ENCODE measurements around the gene IFRD1. TPM values are rescaled to one million over a fixed set of nuclear protein-coding genes. Genes with fewer than 3 reads are reported as not detected.

The IFRD1 gene
- total and polyA plus RNA-seq, 7 donors: 22.8 to 63.7 (median 45.7) TPM

DNA sequence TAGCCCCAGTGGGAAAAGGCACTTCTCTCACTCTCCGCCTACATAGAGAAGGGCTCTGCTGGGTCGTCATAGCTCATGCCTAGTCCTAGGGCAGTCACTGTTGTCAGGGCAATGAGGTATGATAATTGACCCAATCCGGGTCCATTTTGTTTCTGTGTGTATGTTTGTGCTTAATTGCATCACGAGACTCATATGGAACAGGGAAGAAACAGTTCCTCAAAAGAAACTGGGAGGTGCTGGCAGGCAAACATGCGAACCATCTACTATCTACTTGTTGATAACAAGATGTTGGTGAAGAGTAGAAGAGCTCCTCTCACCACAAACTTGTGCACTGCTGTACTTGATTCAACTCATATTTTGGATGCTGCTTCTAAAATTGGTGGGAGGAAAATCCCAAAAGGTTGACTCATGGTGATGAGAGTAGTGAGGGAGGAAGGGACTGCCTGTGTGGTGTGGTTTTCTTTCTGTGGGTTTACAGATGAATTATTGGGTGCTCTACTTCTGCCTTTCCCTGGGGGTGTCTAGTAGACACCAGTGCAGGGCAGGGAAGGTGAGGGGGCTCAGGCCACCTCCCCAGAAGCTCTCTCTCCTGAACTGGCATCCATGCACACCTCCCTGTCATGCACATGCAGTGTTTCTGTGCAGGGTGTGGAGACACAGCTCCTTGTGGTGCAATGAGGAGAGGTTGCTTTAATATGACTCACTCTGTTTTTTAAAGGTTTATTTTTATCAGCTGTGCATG lies 59.9 kb downstream of the IFRD1 start:
- Histone ChIP-seq H3K36me3 (no peaks in the 10 kb centered on the region), H3K4me3 (no peak overlapping the region), H3K4me1 (peaks cover 0 to 11% (median 2%) of the 10 kb centered on the region in 4 donors), H3K9me3 (no peaks in the 10 kb centered on the region), H3K27me3 (no peaks in the 10 kb centered on the region), H3K27ac (no peak overlapping the region)
- WGBS, 2 donors: 76 to 77% methylated on average over 5 of the region's 5 CpGs
- intact Hi-C loops (cut with DNase I): no loop called here
- TF ChIP-seq POLR2AphosphoS5 (IDR thresholded peaks at IDR 0.05) (no peak), EP300 (IDR thresholded peaks at IDR 0.05) (no peak), POLR2A (IDR thresholded peaks at IDR 0.05) (no peak)
- TF ChIP-seq, protein P1, sequence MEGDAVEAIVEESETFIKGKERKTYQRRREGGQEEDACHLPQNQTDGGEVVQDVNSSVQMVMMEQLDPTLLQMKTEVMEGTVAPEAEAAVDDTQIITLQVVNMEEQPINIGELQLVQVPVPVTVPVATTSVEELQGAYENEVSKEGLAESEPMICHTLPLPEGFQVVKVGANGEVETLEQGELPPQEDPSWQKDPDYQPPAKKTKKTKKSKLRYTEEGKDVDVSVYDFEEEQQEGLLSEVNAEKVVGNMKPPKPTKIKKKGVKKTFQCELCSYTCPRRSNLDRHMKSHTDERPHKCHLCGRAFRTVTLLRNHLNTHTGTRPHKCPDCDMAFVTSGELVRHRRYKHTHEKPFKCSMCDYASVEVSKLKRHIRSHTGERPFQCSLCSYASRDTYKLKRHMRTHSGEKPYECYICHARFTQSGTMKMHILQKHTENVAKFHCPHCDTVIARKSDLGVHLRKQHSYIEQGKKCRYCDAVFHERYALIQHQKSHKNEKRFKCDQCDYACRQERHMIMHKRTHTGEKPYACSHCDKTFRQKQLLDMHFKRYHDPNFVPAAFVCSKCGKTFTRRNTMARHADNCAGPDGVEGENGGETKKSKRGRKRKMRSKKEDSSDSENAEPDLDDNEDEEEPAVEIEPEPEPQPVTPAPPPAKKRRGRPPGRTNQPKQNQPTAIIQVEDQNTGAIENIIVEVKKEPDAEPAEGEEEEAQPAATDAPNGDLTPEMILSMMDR (IDR thresholded peaks at IDR 0.05): no peak
- DNase-seq: no peak

- Histone ChIP-seq H3K36me3 (no peaks in the 10 kb centered on the region), H3K27me3 (no peaks in the 10 kb centered on the region), H3K4me3 (no peak overlapping the region), H3K4me1 (peaks cover 0 to 11% (median 0%) of the 10 kb centered on the region in 4 donors), H3K27ac (no peak overlapping the region), H3K9me3 (no peaks in the 10 kb centered on the region)
- no peak for DNase-seq
- TF ChIP-seq, protein P1 (IDR thresholded peaks at IDR 0.05): no peak
- no peak for TF ChIP-seq POLR2A (IDR thresholded peaks at IDR 0.05)
- TF ChIP-seq EP300 (IDR thresholded peaks at IDR 0.05): no peak
- TF ChIP-seq POLR2AphosphoS5 (IDR thresholded peaks at IDR 0.05): no peak
- intact Hi-C loops (cut with DNase I): no loop called here
Measured at GRCh38 chr7:112510743-112511110, 60.5 kb downstream of the IFRD1 start.

DNA sequence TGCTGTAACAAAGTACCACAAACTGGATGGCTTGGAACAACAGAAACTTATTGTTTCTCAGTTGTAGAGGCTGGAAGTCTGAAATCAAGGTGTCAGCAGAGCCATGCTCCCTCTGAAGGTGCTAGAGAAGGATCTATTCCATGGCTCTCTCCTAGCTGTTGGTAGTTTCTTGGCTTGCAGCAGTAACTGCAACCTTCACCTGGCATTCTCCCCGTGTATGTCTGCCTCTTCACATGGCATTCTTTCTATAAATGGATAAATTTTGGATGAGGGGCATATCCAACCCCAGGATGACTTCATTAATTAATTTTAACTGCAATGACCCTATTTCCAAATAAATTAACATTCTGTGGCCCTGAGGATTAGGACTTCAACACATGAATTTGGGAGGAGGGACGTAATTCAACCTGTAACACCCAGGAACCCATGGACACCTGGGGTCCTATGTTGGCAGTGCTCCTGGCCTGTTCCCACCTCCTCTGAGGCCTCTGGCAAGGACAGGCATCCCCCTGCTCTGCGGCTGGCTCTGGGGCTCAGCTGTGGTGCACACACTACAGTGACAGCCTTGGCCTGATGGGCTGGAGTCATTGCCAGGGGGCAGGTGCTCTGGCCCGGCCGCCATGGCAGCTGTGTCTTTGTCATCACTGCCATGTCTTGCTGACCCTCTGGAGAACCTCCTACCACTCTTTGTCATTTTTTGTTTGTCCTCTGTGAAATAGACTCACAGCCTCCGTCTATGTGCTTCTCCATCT lies 61.4 kb downstream of the IFRD1 start:
- Histone ChIP-seq H3K27ac (no peak overlapping the region), H3K4me3 (no peak overlapping the region), H3K9me3 (no peaks in the 10 kb centered on the region), H3K27me3 (no peaks in the 10 kb centered on the region), H3K36me3 (no peaks in the 10 kb centered on the region), H3K4me1 (peaks cover 0 to 11% (median 0%) of the 10 kb centered on the region in 4 donors)
- WGBS, 2 donors: 89 to 93% methylated on average over 6 of the region's 6 CpGs
- no peak for DNase-seq
- TF ChIP-seq POLR2AphosphoS5 (IDR thresholded peaks at IDR 0.05) (no peak), EP300 (IDR thresholded peaks at IDR 0.05) (no peak), POLR2A (IDR thresholded peaks at IDR 0.05) (no peak)
- TF ChIP-seq, protein P1 (IDR thresholded peaks at IDR 0.05): no peak
- intact Hi-C loops (cut with DNase I): no loop called here

GRCh38 chr7:112512451-112513210 lies 62.4 kb downstream of the IFRD1 start:
- intact Hi-C loops (cut with DNase I): no loop called here
- whole genome bisulfite sequencing, 2 donors: 88 to 96% methylated on average over 5 of the region's 5 CpGs
- TF ChIP-seq, protein P1 (IDR thresholded peaks at IDR 0.05): no peak
- no peak for DNase-seq
- Histone ChIP-seq H3K36me3 (no peaks in the 10 kb centered on the region), H3K27ac (no peak overlapping the region), H3K4me1 (peaks cover 0 to 11% (median 0%) of the 10 kb centered on the region in 4 donors), H3K4me3 (no peak overlapping the region), H3K27me3 (no peaks in the 10 kb centered on the region), H3K9me3 (no peaks in the 10 kb centered on the region)

Data from sigmoid colon (tissue), 7 donors.